Psoas muscle (tissue), 8 donors: ENCODE data around the gene ISOC1. TPM values are rescaled to one million over a fixed set of nuclear protein-coding genes. Genes with fewer than 3 reads are reported as not detected.

Source experiments
- ATAC-seq, 4 donors: fragments of 200-7000 bp; cut with Tn5 transposase; one replicate each; pipeline ENCODE4 v1.9.1; 2020; ENCODE audit warnings: moderate library complexity in 3 of 4, mild to moderate bottlenecking in 2 of 4
- DNase-seq, 2 donors: peaks; one replicate each; pipeline ENCODE4 v3.0.0-alpha.2; 2020
- H3K27ac ChIP-seq: fragments of 200-600 bp; one replicate; pipeline ENCODE4 v1.8.0; 2022
- H3K27me3 ChIP-seq, 3 donors: fragments of 200-600 bp in 1 of 3; one replicate each; pipeline versions ENCODE4 v1.6.1 to v1.8.0; 2013 to 2022; ENCODE audit warnings: low read length in 2 of 3, mild to moderate bottlenecking in 2 of 3, moderate library complexity in 1 of 3; ENCODE audit not compliant: insufficient read depth in 3 of 3
- H3K36me3 ChIP-seq, 2 donors: fragments of 200-600 bp in 1 of 2; one replicate each; pipeline versions ENCODE4 v1.6.1 to v1.8.0; 2013 to 2022; ENCODE audit warnings: low read depth in 1 of 2, mild to moderate bottlenecking in 1 of 2, moderate library complexity in 1 of 2; ENCODE audit not compliant: insufficient read depth in 1 of 2
- H3K4me1 ChIP-seq: fragments of 200-600 bp; one replicate; pipeline ENCODE4 v1.8.0; 2022
- H3K4me3 ChIP-seq: fragments of 200-600 bp; one replicate; pipeline ENCODE4 v1.8.0; 2022; ENCODE audit warnings: mild to moderate bottlenecking
- H3K9me3 ChIP-seq: fragments of 200-600 bp; one replicate; pipeline ENCODE4 v1.8.0; 2022
- CTCF ChIP-seq: fragments of 200-600 bp; IDR thresholded peaks from one replicate; pipeline ENCODE4 v1.8.0; 2022; ENCODE audit warnings: antibody characterized with exemption
- WGBS, 3 donors: extraction: QIAGEN DNeasy Blood & Tissue Kit; methylation state at CpG; one replicate each; pipeline versions ENCODE4 v1.1.6 to v1.1.7; 2013; 5-methylcytosine and 5-hydroxymethylcytosine counted together
- intact Hi-C, 2 donors: fragments of 100-400 bp; cut with DNase I; formaldehyde crosslinking; loops; one replicate each; pipeline versions ENCODE4 v1.11.0 to v1.14.2; 2022
- polyA plus RNA-seq, 3 donors: library from polyadenylated mRNA; stranded (reverse); fragments of 200-250 nt; gene quantifications; one replicate each; pipeline ENCODE4 v1.2.3, GENCODE V29; 2013
- total RNA-seq, 4 donors: library from RNA; stranded (reverse); fragmentation: NEBNext Ultra II Directional in 2 of 4; extraction: Animal tissue kit (Norgen Biotek cat#: 25700) in 2 of 4; gene quantifications; one replicate each; pipeline versions ENCODE4 v1.2.1 to v1.2.4, GENCODE V29; 2021 to 2023
- donor health status: healthy with polysubstance abuse.
- donor health status: DM: no; HTN: no; CAD: no; lungs with moderate emphysema.
- donor health status: Bipolar disorder and iron deficiency.
- donor health status: healthy.
- donor health status: DM: yes; HTN: yes; CAD: no.
- donor health status: DM: no; HTN: no; CAD: no.
- donor health status: DM: no; HTN: no; CAD: no.
- donor health status: DM: yes; HTN: yes; CAD: no.

The ISOC1 gene
- total and polyA plus RNA-seq, 7 donors = 6.6 to 18.8 (median 11.3) TPM

DNA sequence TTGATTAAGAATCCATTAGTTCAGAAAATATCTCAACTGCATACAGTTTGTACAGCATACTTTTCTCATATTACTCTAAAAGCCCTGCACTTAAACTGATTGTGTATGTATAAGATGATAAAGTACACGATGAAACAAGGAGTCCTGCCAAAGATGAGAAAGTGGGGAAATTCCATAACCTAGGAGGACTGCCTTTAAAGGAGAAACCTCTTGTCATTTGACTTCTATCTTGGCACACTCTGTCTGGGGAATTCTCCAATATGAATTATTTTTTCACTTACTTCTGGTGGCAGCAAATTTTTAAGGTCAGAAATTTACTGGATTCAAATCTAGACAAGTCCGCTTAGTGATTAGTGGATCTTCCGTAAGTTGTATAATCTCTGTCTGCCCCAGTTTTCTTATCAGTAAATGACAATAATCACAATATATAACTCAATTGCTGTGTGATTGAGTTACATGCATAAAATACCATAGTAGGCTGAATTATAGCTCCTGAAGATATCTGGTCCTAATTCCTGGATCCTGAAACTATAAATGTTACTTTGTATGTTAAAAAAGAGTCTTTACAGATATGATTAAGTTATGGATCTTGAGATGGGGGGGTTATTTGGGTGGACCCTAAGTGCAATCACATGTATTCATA lies 17.0 kb upstream of the ISOC1 start:
- Histone ChIP-seq H3K36me3 (no peaks in the 10 kb centered on the region), H3K4me1 (no peaks in the 10 kb centered on the region), H3K4me3 (no peak overlapping the region), H3K9me3 (no peaks in the 10 kb centered on the region), H3K27ac (no peak overlapping the region), H3K27me3 (no peaks in the 10 kb centered on the region)
- ATAC-seq = no peak
- TF ChIP-seq CTCF = no peak
- DNase-seq = no peak
- intact Hi-C loops = no loop called here
- 76 to 82% (median 80%) methylated on average over 3 of the region's 3 CpGs for WGBS, 3 donors

DNA sequence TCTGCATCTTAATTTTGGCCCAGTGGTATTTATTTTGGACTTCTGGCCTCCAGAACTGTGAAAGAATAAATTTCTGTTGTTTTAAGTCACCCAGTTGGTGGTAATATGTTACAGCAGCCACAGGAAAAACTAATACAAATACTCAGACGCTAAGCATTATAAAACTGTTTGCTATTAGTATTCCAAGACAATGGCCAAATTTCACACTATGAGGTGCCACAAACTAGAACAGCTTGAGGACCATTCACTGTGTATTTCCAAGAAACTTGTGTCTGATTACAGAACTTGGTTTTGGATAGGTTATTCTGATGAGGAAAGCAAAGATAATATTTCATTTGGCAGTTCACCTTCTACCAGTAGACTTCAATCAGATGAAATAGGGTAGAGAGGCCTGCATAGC lies 16.3 kb upstream of the ISOC1 start:
- WGBS, 3 donors = 60 to 70% (median 68%) methylated on average over 1 of the region's 1 CpG
- ATAC-seq (no peak), DNase-seq (no peak)
- Histone ChIP-seq H3K4me1 (no peaks in the 10 kb centered on the region), H3K9me3 (no peaks in the 10 kb centered on the region), H3K36me3 (no peaks in the 10 kb centered on the region), H3K27me3 (no peaks in the 10 kb centered on the region), H3K4me3 (no peak overlapping the region), H3K27ac (no peak overlapping the region)
- intact Hi-C loops = no loop called here
- TF ChIP-seq CTCF = no peak

- DNase-seq (no peak), ATAC-seq (no peak)
- Histone ChIP-seq H3K27ac (no peak overlapping the region), H3K4me1 (no peaks in the 10 kb centered on the region), H3K36me3 (no peaks in the 10 kb centered on the region), H3K27me3 (no peaks in the 10 kb centered on the region), H3K4me3 (no peak overlapping the region), H3K9me3 (no peaks in the 10 kb centered on the region)
- TF ChIP-seq CTCF = no peak
- WGBS, 3 donors = 59 to 84% (median 67%) methylated on average over 3 of the region's 3 CpGs
- intact Hi-C loops = no loop called here
These were observed 15.9 kb upstream of the ISOC1 start for GRCh38 chr5:129078660-129079059.

- Histone ChIP-seq H3K9me3 (no peaks in the 10 kb centered on the region), H3K4me3 (no peak overlapping the region), H3K27ac (no peak overlapping the region), H3K27me3 (no peaks in the 10 kb centered on the region), H3K36me3 (no peaks in the 10 kb centered on the region), H3K4me1 (no peaks in the 10 kb centered on the region)
- no peak for ATAC-seq
- intact Hi-C loops = no loop called here
- no peak for TF ChIP-seq CTCF
- no peak for DNase-seq
These were observed 15.1 kb upstream of the ISOC1 start for GRCh38 chr5:129079496-129079895.

DNA sequence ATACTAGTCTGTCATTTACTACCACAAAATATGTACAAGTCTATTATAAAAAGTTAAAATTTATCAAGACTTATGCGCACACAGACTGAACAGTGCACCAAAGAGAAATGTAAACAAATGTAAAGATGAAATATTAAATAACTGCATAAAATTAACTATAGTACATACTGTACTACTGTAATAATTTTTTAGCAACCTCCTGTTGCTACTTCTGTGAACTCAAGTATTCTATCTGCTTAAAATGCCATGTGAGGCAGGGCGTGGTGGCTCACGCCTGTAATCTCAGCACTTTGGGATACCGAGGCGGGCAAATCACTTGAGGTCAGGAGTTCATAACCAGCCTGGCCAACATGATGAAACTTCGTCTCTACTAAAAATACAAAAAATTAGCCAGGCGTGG lies 13.8 kb upstream of the ISOC1 start:
- no peak for DNase-seq
- no peak for TF ChIP-seq CTCF
- Histone ChIP-seq H3K27me3 (no peaks in the 10 kb centered on the region), H3K36me3 (no peaks in the 10 kb centered on the region), H3K4me3 (no peak overlapping the region), H3K9me3 (no peaks in the 10 kb centered on the region), H3K4me1 (no peaks in the 10 kb centered on the region), H3K27ac (no peak overlapping the region)
- no peak for ATAC-seq
- intact Hi-C loops = no loop called here
- 91 to 96% (median 94%) methylated on average over 7 of the region's 7 CpGs for WGBS, 3 donors
